ENCODE data around the gene KIF20B. TPM values are rescaled to one million over a fixed set of nuclear protein-coding genes. Genes with fewer than 3 reads are reported as not detected.

KIF20B gene
- total RNA-seq, 1 donor from 2014 or later, result 6.7 TPM

- intact Hi-C loops (cut with DNase I), result no loop called here
- no peaks in the 10 kb centered on the region for H3K9me3 ChIP-seq
- no peak overlapping the region for H3K4me3 ChIP-seq
- no peak overlapping the region for H3K27ac ChIP-seq
- no peaks in the 10 kb centered on the region for H3K36me3 ChIP-seq
- no peaks in the 10 kb centered on the region for H3K4me1 ChIP-seq
- no peaks in the 10 kb centered on the region for H3K27me3 ChIP-seq (ENCODE audit: low read depth)
- no peak for TF ChIP-seq CTCF (IDR thresholded peaks at IDR 0.05)
- DNase-seq, result no peak
- no peak for ATAC-seq
Observed at GRCh38 chr10:89665302-89665701, 36.1 kb upstream of the KIF20B start.

GRCh38 chr10:89666138-89666537, 35.3 kb upstream of the KIF20B start:
- Histone ChIP-seq H3K4me3 (no peak overlapping the region), H3K27me3 (ENCODE audit: low read depth) (no peaks in the 10 kb centered on the region), H3K4me1 (no peaks in the 10 kb centered on the region), H3K27ac (no peak overlapping the region), H3K9me3 (no peaks in the 10 kb centered on the region), H3K36me3 (no peaks in the 10 kb centered on the region)
- no peak for TF ChIP-seq CTCF (IDR thresholded peaks at IDR 0.05)
- intact Hi-C loops (cut with DNase I), result no loop called here
- ATAC-seq (no peak), DNase-seq (no peak)

- Histone ChIP-seq H3K9me3 (no peaks in the 10 kb centered on the region), H3K27me3 (ENCODE audit: low read depth) (no peaks in the 10 kb centered on the region), H3K36me3 (no peaks in the 10 kb centered on the region), H3K4me3 (no peak overlapping the region), H3K4me1 (no peaks in the 10 kb centered on the region), H3K27ac (no peak overlapping the region)
- no peak for TF ChIP-seq CTCF (IDR thresholded peaks at IDR 0.05)
- no peak for DNase-seq
- intact Hi-C loops (cut with DNase I), result no loop called here
- ATAC-seq, result no peak
Observed at GRCh38 chr10:89668386-89669071, 32.9 kb upstream of the KIF20B start.

GRCh38 chr10:89669985-89670384, 31.4 kb upstream of the KIF20B start:
- Histone ChIP-seq H3K27me3 (ENCODE audit: low read depth) (no peaks in the 10 kb centered on the region), H3K9me3 (no peaks in the 10 kb centered on the region), H3K36me3 (no peaks in the 10 kb centered on the region), H3K27ac (no peak overlapping the region), H3K4me1 (no peaks in the 10 kb centered on the region), H3K4me3 (no peak overlapping the region)
- intact Hi-C loops (cut with DNase I), result no loop called here
- DNase-seq, result no peak
- TF ChIP-seq CTCF (IDR thresholded peaks at IDR 0.05), result no peak
- no peak for ATAC-seq

- TF ChIP-seq CTCF (IDR thresholded peaks at IDR 0.05), result no peak
- Histone ChIP-seq H3K4me3 (no peak overlapping the region), H3K4me1 (no peaks in the 10 kb centered on the region), H3K27me3 (ENCODE audit: low read depth) (no peaks in the 10 kb centered on the region), H3K9me3 (no peaks in the 10 kb centered on the region), H3K36me3 (no peaks in the 10 kb centered on the region), H3K27ac (no peak overlapping the region)
- DNase-seq (no peak), ATAC-seq (no peak)
- intact Hi-C loops (cut with DNase I), result no loop called here
Observed at GRCh38 chr10:89670926-89671325, 30.5 kb upstream of the KIF20B start.

All from lower lobe of right lung (tissue), 2 donors.